GM21619 (cell line): ENCODE results near the gene PTPN9.

Experiments
- ATAC-seq: cut with Tn5 transposase; IDR thresholded peaks from one replicate; pipeline ENCODE4 v1.9.1; 2021; ENCODE audit not compliant: unreplicated experiment

The PTPN9 gene

GRCh38 chr15:75425966-75426500, 153.1 kb downstream of the PTPN9 start:
- ATAC-seq: no peak

- ATAC-seq: no peak
These were observed 156.6 kb downstream of the PTPN9 start for GRCh38 chr15:75422554-75422953.

GRCh38 chr15:75420698-75421097, 158.4 kb downstream of the PTPN9 start:
- ATAC-seq: no peak

GRCh38 chr15:75416584-75416983, 162.5 kb downstream of the PTPN9 start:
- ATAC-seq: no peak
